NCI-H510A (cell line): ENCODE results near the gene CYP3A5.
A peak's percentile ranks its signal among the peaks of the same experiment; 100 is the strongest.
"Not testable (repeated sequence)": the region's sequence is repeated elsewhere in the genome, so short reads cannot be mapped to it uniquely, and the experiment has no call there.

Source experiments
- DNase-seq: peaks from one replicate; lab custom pipeline; 2025; lab: John Stamatoyannopoulos, UW

CYP3A5 gene

DNA sequence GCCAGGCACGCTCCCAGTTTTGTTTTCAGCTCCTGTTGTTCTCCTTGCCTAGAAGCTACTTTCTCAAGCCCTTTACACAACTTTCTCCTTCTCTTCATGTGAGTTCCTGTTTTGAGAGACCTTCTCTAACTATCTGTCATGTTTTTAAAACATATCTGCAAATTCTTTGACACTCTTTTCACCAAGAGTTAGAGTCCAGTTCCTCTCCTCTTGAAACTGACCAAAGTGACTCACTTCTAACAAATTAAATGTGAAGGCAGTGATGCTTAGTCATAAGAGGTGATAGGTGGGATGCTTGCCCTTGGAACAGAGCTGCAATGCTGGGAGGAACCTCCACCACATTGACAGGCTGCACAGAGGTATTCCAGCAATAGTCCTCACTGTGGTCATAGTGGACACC, 37.8 kb downstream of the CYP3A5 start:
- no peak for DNase-seq

DNA sequence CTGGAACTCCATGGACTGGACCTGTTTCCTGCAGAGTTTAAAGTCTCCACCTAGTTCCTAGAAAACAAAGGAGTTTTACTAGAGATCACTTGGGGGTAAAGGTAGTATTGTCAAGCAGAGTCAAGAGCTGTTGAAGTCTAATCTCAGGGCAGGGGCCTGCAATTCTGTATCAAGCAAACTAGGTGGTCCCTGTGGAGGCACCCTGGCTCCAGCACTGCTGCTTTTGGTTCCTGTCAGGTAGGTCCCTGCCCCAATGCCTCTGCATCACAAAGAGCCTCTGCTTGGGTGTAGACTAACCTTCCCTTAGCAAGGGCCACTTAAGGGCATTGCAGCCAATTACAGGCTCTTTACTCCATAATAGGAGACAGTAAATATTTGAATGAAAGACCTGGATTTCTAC, 40.5 kb downstream of the CYP3A5 start:
- DNase-seq: no peak

DNA sequence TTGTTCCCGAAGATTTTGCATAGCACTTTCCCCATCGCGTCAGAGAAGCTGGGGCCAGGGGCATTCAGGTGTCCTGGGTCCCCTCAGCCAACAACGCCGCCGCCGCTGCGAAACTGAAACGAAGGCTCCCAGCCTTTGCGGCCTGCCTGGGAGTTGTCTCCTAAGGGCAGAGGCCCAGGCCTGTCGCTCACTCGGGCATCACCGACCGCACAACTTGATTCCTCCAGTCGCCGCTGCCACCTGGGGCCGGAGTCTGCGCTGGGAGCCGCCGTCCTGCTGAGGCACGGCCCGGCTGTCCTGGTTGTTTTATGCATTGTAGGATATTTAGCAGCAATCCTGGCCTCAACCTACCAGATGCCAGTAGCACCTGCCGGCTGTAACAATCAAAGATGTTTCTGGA, 41.1 kb downstream of the CYP3A5 start:
- no peak for DNase-seq

DNA sequence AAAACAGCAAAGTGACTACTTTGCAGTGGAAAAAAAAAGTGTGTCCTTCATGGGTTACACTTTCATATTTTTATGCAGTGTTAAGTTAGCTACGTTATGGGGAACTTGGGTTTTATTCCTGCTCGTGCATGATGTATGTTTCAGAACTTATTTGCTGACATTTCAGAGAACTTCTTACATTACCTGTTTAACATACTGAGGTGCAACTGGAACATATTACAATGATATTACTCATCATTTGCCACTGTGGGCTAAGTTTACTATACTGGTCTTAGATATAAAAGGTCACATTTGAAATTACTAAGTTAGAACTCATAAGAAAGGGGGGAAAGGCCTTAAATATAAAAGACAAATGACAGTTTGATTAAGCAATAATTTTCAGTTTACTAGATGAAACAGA, 42.4 kb downstream of the CYP3A5 start:
- not testable (repeated sequence) for DNase-seq

DNA sequence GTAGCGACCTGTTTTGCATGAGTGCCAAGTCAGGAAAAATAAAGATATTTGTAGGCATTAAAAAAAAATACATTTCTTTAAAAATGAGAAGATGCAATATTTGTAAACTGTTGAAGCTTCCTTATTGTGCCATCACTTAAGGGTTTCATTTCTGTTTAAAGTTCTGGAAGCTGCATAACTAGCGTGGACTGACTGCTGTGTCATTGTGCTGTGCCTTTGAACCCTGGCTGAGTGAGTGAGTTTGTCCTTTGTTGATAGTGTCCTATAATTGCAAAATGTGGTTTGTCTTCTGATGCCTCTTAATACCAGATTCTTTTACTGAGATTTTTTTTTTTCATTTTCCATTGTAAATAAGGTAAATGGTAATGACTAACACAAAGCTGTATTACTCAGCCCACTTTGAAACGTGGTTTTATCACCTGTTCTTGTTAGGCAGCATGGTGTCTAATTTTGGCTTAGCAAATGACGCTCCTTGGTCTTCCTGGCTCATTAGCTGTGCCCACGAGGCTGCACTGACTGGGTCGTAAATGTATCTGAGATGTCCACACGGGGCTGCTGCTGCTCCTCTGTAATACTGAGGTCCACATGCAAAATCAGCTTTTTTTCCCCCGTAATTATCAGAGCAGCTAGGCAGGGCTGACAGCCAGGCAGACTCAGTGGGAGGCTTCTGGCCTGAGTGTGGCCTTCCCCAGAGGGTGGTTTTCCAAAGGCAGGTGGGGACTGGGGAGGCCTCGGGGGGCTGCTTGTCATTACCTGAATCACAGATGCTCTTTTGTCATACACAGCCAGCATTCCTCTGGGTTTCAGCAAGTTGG, 48.3 kb downstream of the CYP3A5 start:
- no peak for DNase-seq

DNA sequence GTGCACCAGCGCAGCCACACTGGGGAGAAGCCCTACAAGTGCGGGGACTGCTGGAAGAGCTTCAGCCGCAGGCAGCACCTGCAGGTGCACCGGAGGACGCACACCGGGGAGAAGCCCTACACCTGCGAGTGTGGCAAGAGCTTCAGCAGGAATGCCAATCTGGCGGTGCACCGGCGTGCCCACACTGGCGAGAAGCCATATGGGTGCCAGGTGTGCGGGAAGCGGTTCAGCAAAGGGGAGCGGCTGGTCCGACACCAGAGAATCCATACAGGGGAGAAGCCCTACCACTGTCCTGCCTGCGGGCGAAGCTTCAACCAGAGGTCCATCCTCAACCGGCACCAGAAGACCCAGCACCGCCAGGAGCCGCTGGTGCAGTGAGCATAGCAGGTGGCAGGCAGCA, 50.2 kb downstream of the CYP3A5 start:
- no peak for DNase-seq

DNA sequence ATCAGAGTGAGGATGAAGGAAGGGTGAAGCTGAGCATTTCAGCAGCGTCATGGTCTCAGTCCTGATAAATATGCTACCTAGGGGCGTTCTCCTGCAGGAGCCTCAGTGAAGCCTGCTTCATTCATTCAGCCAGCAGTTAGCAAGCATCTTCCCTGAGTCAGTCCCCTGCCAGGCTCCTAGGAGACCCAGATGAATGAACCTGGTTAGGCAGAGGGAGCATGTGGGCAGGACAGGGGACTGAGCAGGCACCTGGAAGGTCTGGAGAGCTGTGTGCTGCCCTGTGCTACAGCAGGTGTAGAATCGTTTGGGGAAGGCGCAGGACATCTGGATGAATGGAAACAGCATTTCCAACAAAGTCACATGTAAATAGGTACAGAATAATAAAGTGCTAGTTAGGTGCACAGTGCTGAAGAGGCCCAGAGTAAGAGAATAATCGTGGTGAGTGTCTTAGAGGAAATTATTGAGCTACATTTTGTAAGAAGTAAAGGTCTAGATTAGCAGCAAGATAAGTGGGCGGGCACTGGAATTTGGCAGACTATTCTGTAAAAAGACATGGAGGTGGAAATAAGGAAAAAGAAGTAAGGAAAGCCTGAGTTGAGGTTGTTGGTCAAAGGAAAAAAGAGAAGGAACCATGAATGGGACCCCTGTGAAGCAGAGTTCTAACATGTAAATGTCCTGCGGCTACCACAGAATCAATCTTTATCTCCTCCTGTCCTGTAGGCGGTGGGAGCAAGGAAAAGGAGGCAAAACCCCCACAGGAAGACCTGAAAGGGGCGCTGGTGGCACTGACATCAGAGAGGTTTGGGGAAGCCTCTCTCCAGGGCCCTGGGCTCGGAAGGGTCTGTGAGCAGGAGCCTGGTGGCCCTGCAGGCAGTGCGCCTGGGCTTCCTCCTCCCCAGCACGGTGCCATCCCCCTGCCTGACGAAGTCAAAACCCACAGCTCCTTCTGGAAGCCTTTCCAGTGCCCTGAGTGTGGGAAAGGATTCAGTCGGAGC, 51.0 kb downstream of the CYP3A5 start:
- no peak for DNase-seq

DNA sequence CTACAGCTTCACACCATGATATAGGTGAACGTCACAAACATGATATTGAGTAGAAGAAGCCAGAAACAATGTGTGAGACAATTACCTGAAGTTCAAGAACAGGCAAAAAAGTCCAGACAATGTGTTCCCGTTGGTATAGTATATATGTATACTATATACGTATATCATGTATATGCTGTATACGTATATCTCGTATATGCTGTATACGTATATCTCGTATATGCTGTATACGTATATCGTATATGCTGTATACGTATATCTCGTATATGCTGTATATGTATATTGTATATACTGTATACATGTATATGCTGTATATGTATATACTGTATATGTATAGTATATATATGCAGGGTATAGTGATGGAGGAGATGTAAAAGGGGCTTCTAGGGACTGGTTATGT, 52.3 kb downstream of the CYP3A5 start:
- DNase-seq: no peak

DNA sequence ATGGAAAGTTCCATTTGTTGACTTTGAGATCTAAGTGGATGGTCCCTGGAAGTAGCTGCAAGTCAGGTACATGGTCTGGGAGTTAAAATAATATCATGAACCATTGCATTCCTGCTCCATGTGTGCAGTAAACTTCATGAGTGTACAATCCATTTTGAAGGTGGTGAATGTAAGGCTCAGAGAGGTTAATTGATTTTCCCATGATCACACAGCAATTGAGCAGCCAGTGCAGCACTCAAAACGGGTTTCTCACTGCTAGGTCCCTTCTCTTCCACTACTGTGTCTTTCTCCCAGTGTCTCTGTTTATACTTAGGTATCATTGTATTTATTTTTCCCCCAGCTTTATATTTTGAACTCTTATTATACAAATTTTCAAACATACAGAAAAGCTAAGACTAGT, 53.1 kb downstream of the CYP3A5 start:
- DNase-seq: no peak

DNA sequence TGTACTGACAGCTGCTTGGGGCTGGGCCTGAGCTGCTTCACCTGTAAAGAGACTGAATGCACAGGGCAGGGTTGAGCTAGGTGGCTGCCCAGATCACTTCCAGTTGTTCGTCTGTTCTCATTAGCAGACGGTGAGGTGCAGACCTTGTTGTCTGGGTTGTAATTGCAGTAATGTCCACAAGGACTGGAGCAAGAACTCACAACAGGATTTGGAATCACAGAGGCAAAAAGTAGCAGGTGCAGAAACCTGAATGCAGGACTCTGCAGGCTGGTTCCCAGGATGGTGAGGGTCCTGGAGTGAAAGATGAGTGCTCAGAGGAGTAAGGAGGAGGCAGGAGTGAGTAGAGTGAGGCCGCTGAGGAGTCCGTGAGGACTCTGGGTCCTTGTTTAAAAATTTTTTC, 53.8 kb downstream of the CYP3A5 start:
- DNase-seq: no peak

DNA sequence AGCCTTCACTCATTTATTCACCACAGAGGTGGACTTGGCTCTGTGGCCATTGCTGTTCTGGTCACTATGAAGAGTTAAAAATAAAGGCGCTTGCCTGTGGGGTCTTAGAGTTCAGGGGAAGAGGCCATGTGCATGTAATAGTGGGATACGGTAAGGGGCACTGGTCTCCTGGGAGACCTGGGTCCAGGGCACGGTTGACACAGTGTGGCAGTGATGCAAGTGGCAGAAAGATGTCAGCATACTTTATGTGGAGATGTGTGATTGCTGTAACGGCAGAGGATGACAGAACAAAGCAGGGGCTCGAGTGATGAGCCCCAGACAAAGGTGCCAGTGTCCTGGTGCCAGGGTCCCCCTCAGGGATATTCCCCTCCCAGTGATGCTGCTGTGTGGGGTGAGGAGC, 54.5 kb downstream of the CYP3A5 start:
- no peak for DNase-seq

DNA sequence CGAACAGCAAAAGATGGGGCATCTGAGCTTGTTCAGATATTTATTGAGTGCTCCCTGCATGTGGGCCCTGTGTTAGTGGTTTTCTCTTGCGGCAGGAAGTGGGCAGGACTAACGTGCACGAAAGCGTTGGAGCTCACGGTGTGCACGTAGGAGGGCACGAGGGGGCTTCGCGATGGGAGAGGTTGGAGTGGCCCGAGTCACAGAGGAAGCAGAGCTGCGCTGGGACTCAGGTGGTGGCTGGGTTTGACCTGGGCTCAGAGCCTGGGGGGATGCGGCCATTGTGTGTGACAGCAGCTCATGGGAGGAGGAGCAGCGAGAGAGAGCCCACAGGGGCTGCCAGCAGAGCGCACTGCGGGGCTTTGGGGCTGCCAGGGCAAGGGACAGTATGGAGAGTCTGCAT, 55.3 kb downstream of the CYP3A5 start:
- no peak for DNase-seq

DNA sequence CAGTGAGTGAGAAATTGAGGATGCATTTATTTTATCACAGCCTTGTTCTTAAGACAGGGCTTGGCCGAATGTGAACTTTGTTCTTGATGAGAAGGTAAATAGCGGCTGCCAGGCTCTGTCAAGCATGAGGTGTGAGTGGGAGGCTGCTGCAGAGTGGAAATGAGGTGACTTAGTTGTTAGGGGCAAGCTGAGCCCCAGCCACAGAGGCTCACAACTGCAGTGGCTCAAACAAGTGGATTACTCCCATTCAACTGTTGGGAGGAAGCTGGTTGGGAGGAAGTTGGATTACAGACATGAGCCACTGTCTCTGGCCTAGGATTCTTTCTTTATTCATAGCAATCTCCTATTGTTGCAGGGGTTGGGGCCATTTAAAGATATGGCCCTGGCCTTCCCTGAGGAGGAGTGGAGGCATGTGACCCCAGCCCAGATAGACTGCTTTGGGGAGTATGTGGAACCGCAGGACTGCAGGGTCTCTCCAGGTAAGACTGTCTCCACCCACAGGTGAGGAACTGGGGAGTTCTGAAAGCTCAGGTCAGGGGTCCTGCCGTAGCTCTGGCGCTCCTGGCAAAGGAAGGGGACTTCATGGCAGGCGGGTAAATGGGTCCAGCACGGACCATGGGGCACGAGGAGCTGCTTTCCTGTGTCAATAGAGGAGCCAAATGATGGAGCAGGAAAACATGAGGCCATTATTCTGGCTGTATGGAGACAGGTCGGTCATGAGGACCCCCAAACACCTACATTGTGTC, 55.9 kb downstream of the CYP3A5 start:
- no peak for DNase-seq

DNA sequence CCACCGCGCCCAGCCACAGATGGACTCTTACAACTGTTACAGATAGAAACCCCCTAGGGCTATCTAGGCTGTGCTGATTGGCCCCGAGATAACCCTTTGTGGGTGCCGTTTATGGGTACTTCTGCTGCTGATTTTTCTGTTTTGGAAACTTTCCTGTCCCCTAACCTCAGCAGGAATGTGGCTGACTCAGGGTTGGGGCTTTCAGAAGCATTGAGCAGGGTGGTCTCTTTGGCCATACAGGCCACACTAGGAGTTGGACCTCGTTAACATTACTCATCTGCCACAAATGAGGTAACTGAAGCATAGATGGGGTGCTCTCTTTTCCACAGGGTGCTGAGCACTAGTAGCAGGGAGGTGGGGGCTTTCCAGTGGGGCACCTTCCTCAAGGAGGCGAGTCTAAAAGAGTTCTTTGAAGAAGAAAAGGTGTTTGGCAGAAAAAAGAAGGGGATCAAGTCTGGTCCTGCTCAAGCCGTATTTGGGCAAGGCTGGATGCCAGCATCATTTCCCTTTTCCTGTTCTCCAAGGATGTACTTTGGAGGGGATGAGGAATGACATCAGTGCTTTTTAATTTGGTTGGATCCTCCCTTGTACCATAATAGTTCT, 56.6 kb downstream of the CYP3A5 start:
- no peak for DNase-seq

DNA sequence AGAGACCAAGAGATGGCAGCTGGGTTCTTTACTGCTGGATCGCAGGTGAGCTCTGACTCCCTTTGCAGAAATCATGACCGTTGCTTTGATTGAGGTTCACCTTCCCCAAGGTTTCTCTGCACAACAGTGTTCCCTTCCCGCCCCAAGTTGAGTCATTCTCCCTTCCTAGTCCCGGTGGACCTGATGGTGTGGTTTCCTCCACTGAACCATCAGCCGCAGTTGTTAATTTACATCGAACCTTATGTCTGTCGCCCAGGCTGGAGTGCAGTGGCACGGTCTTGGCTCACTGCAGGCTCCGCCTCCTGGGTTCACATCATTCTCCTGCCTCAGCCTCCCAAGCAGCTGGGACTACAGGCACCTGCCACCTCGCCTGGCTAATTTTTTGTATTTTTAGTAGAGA, 57.2 kb downstream of the CYP3A5 start:
- DNase-seq: no peak

DNA sequence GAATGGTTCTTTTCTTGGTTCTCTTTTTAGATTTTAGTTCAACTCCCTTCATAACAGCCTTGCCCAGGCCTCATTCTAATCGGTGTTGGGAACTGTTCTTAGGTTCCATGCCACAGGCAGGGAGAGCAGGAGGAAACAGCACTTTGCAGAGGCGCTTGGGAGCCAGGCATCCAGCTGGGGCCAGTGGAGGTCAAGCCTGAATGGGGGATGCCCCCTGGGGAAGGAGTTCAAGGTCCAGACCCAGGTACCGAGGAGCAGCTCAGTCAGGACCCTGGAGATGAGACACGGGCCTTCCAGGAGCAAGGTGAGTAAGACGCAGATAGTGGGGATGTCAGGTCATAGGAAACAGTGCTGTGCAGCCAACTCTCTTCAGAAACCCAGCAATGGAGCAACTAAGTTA, 58.5 kb downstream of the CYP3A5 start:
- no peak for DNase-seq

DNA sequence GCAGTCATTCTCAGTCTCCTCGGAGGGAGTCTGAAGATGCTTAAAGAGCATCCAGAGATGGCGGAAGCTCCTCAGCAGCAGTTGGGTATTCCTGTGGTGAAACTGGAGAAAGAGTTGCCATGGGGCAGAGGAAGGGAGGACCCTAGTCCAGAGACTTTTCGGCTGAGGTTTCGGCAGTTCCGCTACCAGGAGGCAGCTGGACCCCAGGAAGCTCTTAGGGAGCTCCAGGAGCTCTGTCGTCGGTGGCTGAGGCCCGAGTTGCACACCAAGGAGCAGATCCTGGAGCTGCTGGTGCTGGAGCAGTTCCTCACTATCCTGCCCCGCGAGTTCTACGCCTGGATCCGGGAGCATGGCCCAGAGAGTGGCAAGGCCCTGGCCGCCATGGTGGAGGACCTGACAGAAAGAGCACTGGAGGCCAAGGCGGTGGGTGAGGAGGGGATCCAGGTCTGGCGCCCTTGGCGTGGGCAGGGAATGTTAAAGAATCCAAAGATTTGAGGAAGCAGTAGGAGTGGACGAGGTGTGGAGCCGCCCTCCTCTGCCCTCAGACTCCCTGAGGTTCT, 60.1 kb downstream of the CYP3A5 start:
- DNase-seq: no peak

DNA sequence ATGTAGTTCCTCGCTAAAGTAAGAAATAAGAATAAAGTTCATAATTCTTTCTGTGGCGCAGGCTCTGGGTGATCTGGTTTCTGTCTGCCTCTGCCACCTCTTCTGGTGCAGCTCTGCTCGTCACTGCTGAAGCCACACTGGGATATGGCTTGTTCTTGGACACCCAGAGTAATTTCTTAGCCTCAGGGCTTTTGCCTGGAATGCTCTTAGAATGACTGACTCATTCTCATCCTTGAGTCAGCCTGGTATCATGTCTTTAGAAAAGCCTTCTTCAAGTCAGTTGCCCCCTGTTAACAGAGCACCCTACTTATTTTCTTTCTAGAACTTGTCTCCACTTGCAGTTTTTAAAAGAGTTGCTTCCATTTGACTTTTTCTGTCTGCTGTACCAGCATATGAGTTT, 61.1 kb downstream of the CYP3A5 start:
- no peak for DNase-seq

DNA sequence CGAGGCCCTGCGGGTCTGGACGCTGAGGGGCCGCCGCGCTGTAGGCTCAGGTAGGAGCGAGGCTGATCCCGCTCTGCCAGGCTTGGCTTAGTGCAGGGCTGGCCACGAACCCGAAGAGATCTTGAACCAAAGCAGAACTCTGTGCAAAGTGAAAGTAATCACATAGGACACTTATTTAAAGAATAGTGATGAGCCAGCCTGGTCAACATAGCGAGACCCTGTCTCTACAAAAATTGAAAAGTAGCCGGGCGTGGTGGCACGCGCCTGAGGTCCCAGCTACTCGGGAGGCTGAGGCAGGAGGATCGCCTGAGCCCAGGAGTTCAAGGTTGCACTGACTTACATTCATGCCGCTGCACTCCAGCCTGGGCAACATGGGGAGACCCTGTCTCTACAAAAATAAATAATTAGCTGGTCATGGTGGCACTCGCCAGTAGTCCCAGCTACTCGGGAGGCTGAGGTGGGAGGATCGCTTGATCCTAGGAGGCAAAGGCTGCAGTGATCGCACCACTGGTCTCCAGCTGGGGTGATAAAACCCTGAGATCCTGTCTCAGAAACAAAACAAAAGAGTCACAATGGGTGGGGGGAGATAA, 62.5 kb downstream of the CYP3A5 start:
- no peak for DNase-seq

DNA sequence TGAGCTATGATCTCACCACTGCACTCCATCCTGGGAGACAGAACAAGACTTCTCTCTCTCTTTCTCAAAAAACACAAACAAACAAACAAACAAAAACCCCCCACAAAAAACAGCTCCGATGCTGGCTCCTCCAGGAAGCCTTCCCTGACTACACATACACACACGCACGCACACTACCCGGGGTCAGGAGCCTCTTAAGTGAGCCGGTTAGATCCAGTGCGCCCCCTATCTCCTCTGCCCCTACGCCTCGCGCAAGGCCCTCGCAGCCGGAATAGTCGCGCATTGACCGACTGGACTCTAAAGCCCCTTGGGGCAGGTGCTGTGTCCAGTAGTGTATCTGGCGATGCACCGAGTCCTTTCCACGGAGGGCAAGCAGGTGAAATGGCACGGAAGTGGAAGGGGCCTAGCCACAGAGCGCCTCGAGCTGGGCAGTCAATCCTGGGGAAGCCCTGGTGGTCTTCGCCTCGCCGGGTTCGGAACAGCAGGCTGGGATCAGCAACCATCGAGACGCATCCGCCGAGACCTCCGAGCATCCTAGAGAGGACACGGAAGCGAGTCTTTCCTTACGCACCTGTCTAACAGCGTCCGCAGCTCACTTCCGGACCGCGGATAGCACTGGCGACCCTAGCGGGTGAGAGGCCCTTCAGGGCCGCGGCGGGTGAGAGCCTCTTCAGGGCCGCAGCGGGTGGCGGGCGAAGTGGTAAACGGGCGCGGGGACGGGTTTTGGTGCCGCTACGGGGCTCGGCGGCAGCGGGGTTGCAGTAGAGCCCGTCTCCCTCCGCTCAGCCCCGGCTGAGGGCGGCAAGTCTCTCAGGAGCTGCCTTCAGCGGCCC, 63.2 kb downstream of the CYP3A5 start, which contains the start of gene ZSCAN25:
Gene ZSCAN25 (plus strand): TSS at position 588 of the 833 bp plus-strand sequence. CDS start 2,661 bp downstream, outside the sequence.
- peak; percentile 83 for DNase-seq
